ENCODE data around the gene CFAP61. TPM values are rescaled to one million over a fixed set of nuclear protein-coding genes. Genes with fewer than 3 reads are reported as not detected.

The CFAP61 gene
- total and polyA plus RNA-seq, 2 experiments from 2014 or later: 0.21 TPM; not detected in 1

- no peak for ATAC-seq
- H3K4me3 Mint-ChIP-seq: no peak overlapping the region
Observed at GRCh38 chr20:20031790-20032189, 20.5 kb upstream of the CFAP61 start.

GRCh38 chr20:20034486-20034885 is 17.8 kb upstream of the CFAP61 start:
- H3K4me2 ChIP-seq: no peak overlapping the region
- Mint-ChIP-seq H3K27me3 (ENCODE audit: insufficient read depth, low read depth, poor library complexity) (no peaks in the 10 kb centered on the region), H3K4me3 (no peak overlapping the region), H3K9me3 (no peaks in the 10 kb centered on the region), H3K27ac (no peak overlapping the region), H3K4me1 (peaks cover 9% of the 10 kb centered on the region; the same call in 2 of the 3 replicates), H3K36me3 (ENCODE audit: low read depth) (peaks cover 67% of the 10 kb centered on the region)
- no peak overlapping the region for H3K4me3 ChIP-seq
- H3K27ac ChIP-seq (ENCODE audit: low read depth): no peak overlapping the region
- H3K36me3 ChIP-seq (ENCODE audit: insufficient read depth): peaks cover 28% of the 10 kb centered on the region
- TF ChIP-seq NANOG (IDR thresholded peaks at IDR 0.05; ENCODE audit: borderline replicate concordance) (no peak), STAT1 (IDR thresholded peaks at IDR 0.05; ENCODE audit: unreplicated experiment) (no peak), ZNF114 (CRISPR knock-in tag; IDR thresholded peaks at IDR 0.05) (no peak), ZNF462 (CRISPR knock-in tag; IDR thresholded peaks at IDR 0.05) (no peak), ZNF331 (CRISPR knock-in tag; IDR thresholded peaks at IDR 0.05; ENCODE audit: low read depth) (no peak), JUNB (IDR thresholded peaks at IDR 0.05; ENCODE audit: unreplicated experiment) (no peak)
- no peaks in the 10 kb centered on the region for H3F3A ChIP-seq (replicated peaks; ENCODE audit: low read depth)
- DNase-seq (ENCODE audit: low spot score): no peak
- no peak for ATAC-seq
- no peak overlapping the region for H2AFZ ChIP-seq
- H3K9me2 ChIP-seq (ENCODE audit: insufficient read depth): no peaks in the 10 kb centered on the region
- no peaks in the 10 kb centered on the region; the same call in 1 of the 2 replicates for H3K79me2 ChIP-seq (replicated peaks; ENCODE audit: insufficient read depth)
- H4K20me1 ChIP-seq (replicated peaks; ENCODE audit: insufficient read depth): no peaks in the 10 kb centered on the region
- H3K27me3 ChIP-seq (ENCODE audit: insufficient read depth): no peaks in the 10 kb centered on the region
- H3K4me1 ChIP-seq (ENCODE audit: insufficient read depth): peaks cover 6% of the 10 kb centered on the region; the same call in 1 of the 2 replicates

More at GRCh38 chr20:20031790-20032189, 20.5 kb upstream of the CFAP61 start:
- H2AFZ ChIP-seq: no peak overlapping the region
- no peaks in the 10 kb centered on the region for H3F3A ChIP-seq (replicated peaks; ENCODE audit: low read depth)
- H3K27me3 ChIP-seq (ENCODE audit: insufficient read depth): no peaks in the 10 kb centered on the region
- H3K27ac ChIP-seq (ENCODE audit: low read depth): no peak overlapping the region
- Mint-ChIP-seq H3K9me3 (no peaks in the 10 kb centered on the region), H3K27me3 (ENCODE audit: insufficient read depth, low read depth, poor library complexity) (no peaks in the 10 kb centered on the region), H3K36me3 (ENCODE audit: low read depth) (peaks cover 54% of the 10 kb centered on the region), H3K27ac (no peak overlapping the region), H3K4me1 (no peaks in the 10 kb centered on the region)
- TF ChIP-seq ETS1 (IDR thresholded peaks at IDR 0.05) (no peak), STAT1 (IDR thresholded peaks at IDR 0.05; ENCODE audit: unreplicated experiment) (no peak), EZH2phosphoT487 (IDR thresholded peaks at IDR 0.05; ENCODE audit: unreplicated experiment) (no peak), CTCF (conservative IDR thresholded peaks at IDR 0.05; ENCODE audit: low read depth in 2 of 2) (no peak), CREB1 (CRISPR knock-in tag; IDR thresholded peaks at IDR 0.05; ENCODE audit: low read depth) (no peak)
- H4K20me1 ChIP-seq (replicated peaks; ENCODE audit: insufficient read depth): no peaks in the 10 kb centered on the region; the same call in 1 of the 2 replicates
- H3K4me1 ChIP-seq (ENCODE audit: insufficient read depth): no peaks in the 10 kb centered on the region
- no peak overlapping the region for H3K4me3 ChIP-seq
- peaks cover 13% of the 10 kb centered on the region for H3K79me2 ChIP-seq (replicated peaks; ENCODE audit: insufficient read depth)
- no peaks in the 10 kb centered on the region for H3K9me2 ChIP-seq (ENCODE audit: insufficient read depth)
- no peak for DNase-seq (ENCODE audit: low spot score)
- no peak overlapping the region for H3K4me2 ChIP-seq
- H3K36me3 ChIP-seq (ENCODE audit: insufficient read depth): peaks cover 33% of the 10 kb centered on the region

Data from GM23338 (cell line).